Right kidney (tissue), 1 donor: Measurements from ENCODE around the gene DCAF7.
A peak's percentile ranks its signal among the peaks of the same experiment; 100 is the strongest.

Source experiments
- DNase-seq: peaks from one replicate; pipeline ENCODE4 v3.0.0-alpha.2; 2016

Gene DCAF7

GRCh38 chr17:63587770-63588169, 37.5 kb downstream of the DCAF7 start:
- no peak for DNase-seq

GRCh38 chr17:63588797-63589196, 38.5 kb downstream of the DCAF7 start:
- no peak for DNase-seq

GRCh38 chr17:63589646-63590045, 39.4 kb downstream of the DCAF7 start:
- DNase-seq: no peak

GRCh38 chr17:63592797-63593196, 42.5 kb downstream of the DCAF7 start:
- no peak for DNase-seq

GRCh38 chr17:63595132-63595531, 44.9 kb downstream of the DCAF7 start:
- DNase-seq: no peak

GRCh38 chr17:63596856-63597586, 46.7 kb downstream of the DCAF7 start:
- DNase-seq: no peak

- no peak for DNase-seq
Observed at GRCh38 chr17:63598281-63598680, 48.0 kb downstream of the DCAF7 start.

GRCh38 chr17:63600569-63601438, 50.5 kb downstream of the DCAF7 start, which contains the start of gene TACO1:
TACO1 (plus strand) TSS chr17:63600895; CDS start chr17:63601084, 189 bp downstream.
- peak; percentile 87 for DNase-seq

- no peak for DNase-seq
Observed at GRCh38 chr17:63601439-63602371, 51.4 kb downstream of the DCAF7 start.

- DNase-seq: no peak
Observed at GRCh38 chr17:63609816-63610573, 59.7 kb downstream of the DCAF7 start.

GRCh38 chr17:63610854-63611253, 60.6 kb downstream of the DCAF7 start:
- no peak for DNase-seq

GRCh38 chr17:63611354-63611753, 61.1 kb downstream of the DCAF7 start:
- no peak for DNase-seq

GRCh38 chr17:63613663-63614062, 63.4 kb downstream of the DCAF7 start:
- no peak for DNase-seq

- no peak for DNase-seq
Observed at GRCh38 chr17:63621229-63621683, 71.0 kb downstream of the DCAF7 start.

- peak; percentile 94 for DNase-seq
Observed at GRCh38 chr17:63621684-63622573, 71.7 kb downstream of the DCAF7 start, which contains the start of gene MAP3K3. MAP3K3 (plus strand) TSS chr17:63622417; CDS start chr17:63622760, 343 bp downstream.

- DNase-seq: peak; percentile 77
Observed at GRCh38 chr17:63622574-63623390, 72.5 kb downstream of the DCAF7 start.

- no peak for DNase-seq
Observed at GRCh38 chr17:63623786-63624530, 73.7 kb downstream of the DCAF7 start.

- no peak for DNase-seq
Observed at GRCh38 chr17:63624531-63624880, 74.2 kb downstream of the DCAF7 start.
